B cell (primary cell): ENCODE data around the gene PTGER4.

Experiments
- CTCF ChIP-seq: fragments of 200-600 bp; IDR thresholded peaks from one replicate; pipeline ENCODE4 v1.8.0; 2022; ENCODE audit warnings: antibody characterized with exemption, mild to moderate bottlenecking
- EZH2 ChIP-seq: IDR thresholded peaks from 2 replicates; pipeline ENCODE4 v1.6.1; 2012; ENCODE audit warnings: borderline replicate concordance, low read depth, mild to moderate bottlenecking, moderate library complexity, low read length; ENCODE audit not compliant: insufficient read depth, poor library complexity, severe bottlenecking

- TF ChIP-seq CTCF (no peak), EZH2 (no peak)
Measured at GRCh38 chr5:40660751-40661150, 19.0 kb upstream of the PTGER4 start.
